HG02852 (cell line): ENCODE results near the gene GCA.

ENCODE experiments used
- ATAC-seq: cut with Tn5 transposase; IDR thresholded peaks from one replicate; pipeline ENCODE4 v1.9.1; 2021; ENCODE audit warnings: mild to moderate bottlenecking, moderate library complexity; ENCODE audit not compliant: unreplicated experiment

Gene GCA

DNA sequence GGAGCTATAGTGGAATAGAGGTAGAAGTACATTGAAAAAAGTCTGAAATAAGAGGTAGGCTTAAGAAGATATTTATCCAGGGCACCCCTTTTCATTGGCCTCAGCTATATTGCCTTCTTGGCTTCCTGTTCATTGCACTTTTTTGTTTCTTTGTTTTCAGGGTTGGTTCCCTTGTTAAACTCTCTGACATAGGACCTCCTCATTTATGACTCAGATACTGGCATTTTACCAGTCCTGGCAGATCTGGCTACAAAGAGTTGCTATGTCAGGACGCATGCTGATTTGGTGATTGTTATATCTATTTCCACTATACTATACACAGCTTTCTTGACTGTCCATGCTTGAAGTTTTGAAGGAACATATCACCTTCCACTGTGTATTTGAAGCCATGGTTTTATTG lies 60.0 kb downstream of the GCA start:
- ATAC-seq: no peak
